ENCODE data around the gene PI4KB.

Gene PI4KB

DNA sequence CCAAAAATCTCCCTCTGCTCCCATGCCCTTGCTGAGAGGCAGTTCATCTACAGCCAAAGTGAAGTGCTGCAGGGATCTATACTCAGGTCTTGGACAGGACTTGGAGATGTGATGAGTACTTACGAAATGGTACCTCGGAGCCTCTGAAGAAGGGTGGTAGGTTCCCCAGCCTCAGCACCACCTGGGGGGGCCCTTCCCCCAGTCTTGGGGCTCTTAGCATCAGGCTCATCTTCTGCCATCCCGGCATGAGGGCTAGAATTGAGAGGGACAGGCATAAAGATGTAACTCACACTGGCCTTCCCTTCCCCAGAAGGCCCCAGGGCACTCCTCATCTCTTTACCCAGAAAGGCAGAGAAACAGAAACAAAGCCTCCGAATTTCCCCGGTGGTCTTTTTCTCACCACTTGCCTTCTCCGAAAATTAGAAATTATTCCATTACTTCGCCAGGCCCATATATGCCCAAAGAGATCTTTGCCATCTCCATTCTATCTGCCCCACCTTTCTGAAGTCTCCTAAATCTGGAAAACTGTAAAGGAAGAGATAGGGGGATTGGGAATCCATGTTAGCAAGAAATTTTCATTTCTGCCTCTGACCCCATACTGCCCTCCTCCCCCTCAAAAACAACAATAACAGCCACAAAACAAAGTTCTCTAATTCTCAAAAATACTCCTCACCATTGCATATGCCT lies 19.0 kb upstream of the PI4KB start:
- no peak for DNase-seq

DNA sequence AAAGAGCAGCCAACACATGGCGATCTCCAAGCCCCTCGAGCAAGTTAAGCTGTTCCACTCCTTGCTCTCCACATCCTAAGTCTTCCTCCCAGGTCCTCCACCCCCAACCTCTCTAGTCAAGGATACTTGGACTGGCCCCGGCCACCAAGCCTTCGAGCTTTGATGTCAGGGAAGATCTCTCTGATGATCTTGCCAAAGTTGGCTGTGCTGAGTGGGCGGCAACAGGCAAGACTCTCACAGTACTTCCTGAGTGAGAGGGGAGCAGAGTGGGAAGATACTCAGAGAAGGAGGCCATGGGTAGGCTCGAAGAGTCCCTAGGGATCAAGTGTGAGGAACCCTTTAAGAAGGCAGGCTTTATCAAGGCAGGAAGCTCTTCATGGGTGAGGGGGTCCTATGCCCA lies 17.1 kb upstream of the PI4KB start:
- DNase-seq: no peak

DNA sequence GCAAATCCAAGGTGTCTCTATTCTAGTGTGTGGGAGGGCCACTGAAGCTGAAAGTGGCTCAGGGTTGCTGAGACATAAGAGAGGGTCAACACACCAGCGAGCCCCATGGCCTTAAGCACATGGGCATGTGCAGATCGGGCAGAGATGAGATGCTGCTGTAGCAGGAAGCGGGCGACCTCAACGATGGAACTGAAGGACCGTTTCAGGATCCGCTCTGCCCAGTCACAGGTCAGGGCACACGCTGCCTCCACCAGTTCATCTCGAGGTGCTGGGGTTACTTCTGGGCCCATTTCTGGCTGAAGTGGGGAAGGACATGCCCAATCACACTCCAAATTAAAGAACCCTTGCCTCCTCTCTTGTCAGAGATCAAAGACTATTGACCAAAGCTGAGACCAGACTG lies 16.4 kb upstream of the PI4KB start:
- DNase-seq: no peak

DNA sequence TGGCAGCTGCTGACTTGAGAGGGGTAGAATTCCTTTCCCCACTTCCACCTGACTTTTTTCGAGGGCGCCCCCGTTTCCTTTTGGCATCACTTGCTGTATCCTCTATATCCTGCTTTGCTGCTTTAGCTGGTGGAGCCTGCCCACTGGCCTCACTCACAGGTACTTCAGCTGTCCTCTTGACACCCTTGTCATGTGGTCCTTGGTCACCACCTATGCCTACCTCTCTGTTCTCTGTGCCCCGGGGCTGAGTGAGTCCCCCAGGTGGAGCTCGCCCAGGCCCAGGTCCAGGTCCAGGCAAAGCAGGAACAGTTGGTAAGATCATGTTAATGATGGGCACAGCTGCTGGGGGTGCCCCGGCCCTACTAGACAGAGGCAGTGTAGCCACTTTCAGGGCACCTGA lies 15.4 kb upstream of the PI4KB start:
- DNase-seq: no peak

DNA sequence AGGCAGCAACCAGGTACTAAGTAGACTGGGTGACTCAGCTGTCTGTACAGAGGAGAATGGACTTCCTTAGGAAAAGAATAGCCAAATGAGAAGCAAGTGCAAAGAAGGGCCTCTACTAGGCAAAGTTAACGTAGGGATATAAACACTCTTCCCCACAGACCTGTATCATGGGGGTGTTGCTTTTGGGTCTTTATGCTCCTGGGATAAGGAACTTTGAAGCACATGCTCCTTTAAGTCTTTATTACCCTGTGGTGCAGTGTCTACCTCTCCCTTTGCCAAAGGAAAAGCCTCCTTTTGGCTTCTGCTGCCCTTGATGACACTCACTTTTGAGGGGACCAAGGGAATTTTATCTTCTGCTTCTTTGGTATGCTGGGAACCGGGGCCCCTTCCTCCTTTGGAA lies 14.8 kb upstream of the PI4KB start:
- no peak for DNase-seq

DNA sequence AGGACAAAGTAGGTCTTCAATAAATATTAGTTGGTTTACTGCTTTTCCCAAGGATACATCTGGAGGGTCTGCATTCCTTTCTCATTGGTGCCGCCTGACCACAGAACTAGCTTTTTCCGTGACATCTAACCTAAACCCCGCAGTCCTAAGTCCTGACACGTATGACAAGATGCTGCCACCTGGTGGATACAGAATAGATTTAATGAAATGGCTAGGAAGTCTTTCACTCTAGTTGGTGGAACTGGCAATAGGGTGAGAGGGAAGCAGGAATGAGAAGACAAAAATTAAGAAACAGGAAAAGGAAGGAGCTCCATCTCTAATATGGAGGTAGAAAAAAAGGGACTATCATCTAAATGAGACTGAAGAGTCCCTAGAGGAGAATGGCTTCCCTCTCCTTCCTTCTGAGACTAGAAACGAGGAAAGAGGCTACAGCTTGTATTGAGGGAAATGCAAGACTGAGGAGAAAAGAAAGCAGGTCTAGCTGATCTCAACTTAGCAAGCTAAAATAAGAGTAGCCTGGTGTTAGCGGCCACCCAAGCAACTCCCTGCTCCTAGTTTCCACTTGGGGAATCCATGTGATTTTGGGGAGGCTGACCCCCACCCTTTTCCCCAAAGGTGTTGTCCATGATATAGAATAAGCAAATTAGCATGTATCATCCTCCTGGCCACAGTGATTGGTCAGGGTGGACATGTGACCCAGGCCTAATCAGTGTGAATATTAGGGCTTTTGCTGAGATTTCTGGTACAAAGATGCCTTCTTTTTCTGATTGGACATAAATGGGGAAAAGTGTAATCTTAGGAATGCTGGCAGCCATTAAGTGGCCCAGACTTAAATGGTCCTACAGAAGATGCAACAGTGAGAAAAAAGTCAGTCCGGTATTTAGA lies 13.9 kb upstream of the PI4KB start:
- DNase-seq: peak; percentile 91

DNA sequence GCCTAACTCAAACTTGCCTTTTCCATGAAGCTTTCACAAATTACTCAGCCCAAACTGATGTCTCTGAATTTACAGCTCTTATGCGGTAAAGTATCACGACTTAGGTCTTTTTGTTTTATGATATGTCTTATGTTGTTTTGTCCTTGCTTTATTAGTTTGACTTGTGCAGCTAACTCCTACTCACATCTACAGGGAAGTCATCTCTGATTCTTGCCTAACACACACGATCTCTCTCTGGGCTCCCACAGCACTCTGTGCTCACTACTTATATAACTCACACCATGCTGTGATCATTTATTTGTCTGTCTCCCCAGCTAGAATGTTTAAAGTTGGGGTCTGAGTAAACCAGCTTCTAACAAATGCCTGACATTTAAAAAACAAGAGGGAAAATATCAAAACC lies 9.3 kb upstream of the PI4KB start:
- DNase-seq: no peak

DNA sequence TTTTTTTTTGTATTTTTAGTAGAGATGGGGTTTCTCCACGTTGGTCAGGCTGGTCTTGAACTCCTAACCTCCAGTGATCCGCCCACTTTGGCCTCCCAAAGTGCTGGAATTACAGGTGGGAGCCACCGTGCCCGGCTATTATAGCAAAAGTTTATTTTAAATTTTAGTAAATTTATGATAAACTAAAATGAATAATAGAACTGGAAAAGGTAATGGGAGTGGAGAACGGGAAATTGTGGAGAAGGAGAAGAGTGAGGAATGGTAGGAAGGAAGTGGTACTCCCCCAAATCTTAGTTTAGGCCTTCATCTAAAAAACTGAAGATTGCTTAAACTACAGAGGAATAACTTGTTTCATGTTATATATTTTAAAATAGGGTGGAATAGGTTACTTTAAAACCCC lies 7.6 kb upstream of the PI4KB start:
- no peak for DNase-seq

DNA sequence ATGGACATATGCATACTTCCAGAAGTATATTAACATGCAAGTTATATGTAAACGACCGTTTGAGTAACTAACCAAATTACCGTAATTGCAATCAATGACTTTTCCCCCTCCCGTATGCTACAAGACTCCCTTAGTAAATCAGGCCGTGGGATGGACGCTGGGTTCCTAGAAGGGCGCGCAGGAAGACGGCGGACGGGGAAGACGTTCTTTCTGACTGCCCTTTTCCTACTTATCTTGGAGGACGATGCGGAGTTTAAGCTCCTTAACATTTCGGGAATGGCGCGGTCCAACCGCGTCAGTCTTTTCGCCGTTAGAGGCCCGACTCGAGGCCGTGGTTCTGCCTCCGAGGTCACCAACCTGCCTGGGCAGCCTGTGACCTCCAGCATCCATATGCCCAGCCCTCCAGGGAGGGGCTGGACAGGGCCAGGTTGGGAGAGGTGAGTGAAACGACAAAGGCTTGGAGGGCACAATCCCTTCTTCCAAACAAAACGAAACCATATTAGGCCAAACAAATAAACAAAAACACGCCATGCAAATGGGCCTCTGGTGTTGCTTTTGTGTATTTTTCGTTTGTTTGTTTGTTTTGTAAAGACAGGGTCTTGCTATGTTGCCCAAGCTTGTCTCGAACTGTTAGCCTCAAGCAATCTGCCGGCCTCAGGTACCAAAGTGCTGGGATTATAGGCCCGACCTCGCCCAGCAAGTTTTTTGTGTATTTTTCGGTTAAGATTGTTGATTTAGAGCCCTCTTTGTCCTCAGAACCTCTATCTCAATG lies 873 bp upstream of the PI4KB start:
- DNase-seq: no peak

DNA sequence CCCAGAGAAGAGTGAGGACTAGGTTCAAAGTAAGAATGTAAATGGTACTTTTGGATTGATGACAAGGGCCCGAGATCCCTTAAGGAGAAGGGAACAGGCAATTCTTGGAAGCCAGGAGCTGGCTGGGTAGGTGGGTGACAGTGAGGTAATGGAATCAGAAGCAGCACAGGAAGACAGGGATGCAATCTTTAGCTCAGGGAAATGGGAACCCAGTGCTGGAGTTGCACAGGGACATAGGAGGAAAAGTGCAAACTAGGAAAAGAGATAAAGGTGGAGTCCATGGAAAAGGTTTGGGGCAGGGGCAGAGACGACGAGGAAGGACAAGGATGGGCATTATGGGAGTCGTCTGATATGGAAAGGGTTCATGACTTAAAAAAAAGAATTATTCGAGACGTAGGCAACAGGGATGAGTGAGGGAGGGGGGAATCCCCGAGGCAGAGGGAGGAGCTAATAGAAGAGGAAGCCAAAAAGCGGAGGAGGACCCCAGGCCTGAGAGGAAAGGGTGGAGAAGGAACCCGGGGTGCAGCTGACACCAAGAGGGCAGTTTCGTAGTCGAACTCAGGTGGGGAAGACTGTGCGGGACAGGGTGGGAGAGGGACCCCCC lies 495 bp downstream of the PI4KB start:
- DNase-seq: no peak

DNA sequence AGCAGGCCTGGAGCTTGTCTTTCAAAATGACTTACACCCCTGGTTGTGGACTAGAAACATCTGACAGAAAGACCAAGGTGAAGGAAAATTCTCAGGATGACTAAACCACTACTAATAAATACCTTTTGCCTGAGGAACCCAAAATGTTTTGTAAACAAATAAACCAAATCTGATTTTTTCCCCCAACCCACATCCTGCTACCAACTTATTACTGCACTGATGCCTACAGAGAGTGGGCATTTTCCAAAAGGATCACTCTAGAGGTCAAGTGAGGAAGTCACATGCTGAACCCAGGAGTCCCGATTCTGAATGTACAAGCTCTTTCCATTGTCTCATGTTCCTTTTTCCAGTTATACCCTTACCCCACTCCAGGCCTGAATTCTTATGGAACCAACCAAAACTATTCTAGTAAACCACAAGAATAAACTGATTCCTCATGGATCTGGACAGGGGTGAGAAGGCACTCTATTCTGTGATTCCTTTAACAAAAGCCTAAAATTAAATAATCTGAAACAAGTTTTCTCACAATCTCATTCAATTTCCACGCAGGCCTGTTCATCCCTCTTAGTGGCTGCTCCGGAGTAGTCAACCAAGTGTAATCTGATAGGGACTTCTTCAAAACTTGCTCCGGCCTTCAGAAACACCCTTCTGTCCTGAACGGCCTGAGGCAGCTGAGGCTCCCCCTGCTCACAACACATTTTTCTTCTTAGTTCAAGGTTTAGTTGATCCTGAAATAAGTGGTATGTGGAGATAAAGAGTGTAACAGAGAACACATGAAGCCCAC lies 1.4 kb downstream of the PI4KB start:
- no peak for DNase-seq

DNA sequence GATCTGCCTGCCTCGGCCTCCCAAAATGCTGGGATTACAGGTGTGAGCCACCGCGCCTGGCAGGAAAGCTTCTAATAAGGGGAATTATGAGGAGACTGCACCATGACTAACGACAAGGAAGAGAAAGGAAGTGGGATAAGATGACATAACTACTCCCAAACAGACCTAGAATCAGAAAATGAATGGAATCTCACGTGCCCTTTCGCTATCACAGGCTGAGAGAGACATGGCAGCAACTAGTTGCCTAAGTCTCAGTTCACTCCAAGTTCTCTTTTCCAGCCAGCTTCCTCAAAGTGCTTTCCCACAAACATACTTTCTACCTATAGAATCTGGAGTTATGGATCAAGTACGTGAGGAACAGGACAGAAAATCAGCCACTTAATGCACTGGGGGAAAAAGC lies 2.0 kb downstream of the PI4KB start:
- DNase-seq: no peak

DNA sequence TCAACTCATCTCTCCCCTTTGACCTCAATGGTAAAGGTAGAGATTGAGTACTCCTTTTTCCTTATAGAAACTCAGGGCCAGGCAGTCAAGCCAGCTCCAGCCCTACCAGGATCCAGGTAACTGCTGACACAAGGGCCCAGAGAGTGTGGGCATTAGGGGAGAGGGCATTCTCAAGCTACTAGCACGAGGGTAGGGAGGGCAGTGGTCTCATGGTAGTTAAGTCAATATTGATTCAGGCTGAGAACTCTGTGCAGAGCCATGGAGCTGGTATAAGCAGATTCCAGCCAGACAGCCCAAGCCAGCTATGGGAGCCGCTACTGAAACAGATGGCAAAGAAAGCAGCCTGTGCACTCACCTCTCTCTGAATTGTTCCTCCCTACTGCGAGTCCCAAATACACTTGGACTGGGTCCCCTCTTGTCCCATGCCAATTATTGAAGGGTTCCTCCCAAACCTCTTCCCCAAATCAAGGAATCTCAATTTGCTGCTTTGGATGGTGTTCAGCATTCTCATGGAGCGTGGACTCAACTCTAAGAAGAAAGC lies 2.8 kb downstream of the PI4KB start:
- no peak for DNase-seq

DNA sequence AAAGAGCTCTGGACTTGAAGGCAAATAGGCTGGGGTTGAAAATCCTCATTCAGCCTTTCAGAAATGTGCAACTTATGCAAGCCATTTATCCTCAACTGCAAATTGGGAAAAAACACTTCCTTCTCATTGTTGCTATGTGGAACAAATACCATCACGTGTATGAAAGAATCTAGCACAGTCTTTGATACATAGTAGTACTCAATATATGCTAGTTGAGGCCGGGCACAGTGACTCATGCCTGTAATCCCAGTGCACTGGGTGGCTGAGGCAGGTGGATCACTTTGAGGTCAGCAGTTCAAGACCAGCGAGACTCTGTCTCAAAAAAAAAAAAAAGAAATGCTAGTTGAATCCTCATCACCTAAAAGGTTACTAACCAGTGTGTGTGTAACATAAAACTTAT lies 8.2 kb downstream of the PI4KB start:
- DNase-seq: no peak

DNA sequence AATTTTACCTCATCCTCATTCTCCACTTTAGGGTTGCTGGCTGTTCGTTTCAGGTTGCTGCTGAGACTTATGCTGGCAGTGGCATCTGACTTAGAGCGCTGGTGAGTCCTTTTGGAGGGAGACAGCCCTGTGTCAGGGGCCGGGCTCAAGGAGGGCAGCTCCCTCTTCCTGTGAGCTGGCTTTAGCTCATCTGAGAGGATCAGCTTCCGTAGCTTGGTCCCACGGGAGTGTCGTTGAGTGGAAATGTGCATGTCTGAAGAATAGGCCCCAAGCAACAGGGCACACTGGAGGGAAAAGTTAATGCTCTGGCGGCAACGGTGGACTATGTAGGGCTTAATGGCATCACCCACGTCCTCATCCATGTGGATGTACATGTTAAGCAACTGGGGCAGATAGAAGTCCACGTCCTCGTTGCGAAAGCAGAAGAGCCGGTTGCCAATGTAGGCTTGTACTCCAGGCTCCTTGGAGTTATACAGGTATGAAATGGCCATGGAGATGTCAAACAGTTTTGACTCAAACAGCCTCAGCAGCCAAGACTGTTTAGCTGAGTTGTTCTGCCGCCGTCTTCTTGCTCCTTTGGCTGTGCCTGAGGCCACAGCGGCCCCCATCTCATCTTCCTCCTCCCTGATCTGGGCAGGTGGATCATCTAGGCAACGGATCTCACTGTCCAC lies 11.5 kb downstream of the PI4KB start:
- no peak for DNase-seq

DNA sequence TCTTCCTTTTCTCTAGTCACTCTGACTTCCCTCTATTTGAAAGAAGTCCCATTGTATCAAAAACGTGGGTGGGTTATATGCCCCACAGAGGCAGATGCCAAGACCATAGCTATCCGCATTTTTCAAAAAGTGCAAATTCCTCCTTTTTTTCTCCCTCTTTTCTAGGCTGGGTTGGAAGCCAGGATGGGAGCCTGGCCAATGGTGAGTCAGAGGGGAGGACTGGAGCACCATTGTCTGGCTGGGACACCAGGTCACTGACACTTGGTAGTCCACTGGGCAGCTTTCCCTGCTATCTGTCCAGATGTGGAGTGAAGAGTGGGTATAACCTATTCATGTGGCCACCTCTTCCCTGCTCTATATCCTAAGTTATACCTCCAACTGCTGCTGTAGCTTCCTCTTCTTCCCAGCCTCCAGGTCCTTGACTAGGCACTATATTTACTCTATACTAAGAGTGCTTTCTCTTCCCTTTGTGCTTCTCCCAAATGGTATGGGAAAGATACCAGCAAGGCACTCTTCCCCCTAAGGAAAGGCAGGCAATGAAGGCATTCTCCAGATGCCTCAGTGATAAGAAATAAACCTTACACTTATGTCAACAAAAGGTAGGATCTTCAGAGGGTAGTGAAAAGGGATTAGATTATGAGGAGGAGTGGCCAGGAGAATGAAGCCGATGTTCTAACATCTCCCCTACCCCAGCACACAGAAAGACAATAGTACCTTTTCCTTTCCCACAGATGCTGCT lies 12.9 kb downstream of the PI4KB start:
- peak; percentile 42 for DNase-seq

DNA sequence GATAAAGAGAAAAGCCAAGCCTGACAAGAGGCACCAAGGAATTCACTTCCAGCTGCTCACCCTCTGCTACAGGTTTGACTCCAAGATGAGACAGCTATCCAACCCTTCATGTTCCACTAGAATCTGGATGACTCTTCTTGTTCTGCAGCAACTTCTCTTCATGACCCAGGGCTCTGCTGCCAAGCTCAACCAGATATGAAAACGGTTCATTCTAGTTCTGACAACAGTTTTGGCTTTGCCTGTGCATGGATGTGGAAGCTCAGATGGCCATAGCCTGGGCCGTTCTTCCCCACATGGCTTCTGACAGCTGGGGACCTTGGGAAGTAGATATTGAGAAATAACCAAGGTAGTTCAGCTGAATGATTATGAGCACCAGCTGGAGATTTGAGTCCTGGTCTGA lies 13.7 kb downstream of the PI4KB start:
- no peak for DNase-seq

DNA sequence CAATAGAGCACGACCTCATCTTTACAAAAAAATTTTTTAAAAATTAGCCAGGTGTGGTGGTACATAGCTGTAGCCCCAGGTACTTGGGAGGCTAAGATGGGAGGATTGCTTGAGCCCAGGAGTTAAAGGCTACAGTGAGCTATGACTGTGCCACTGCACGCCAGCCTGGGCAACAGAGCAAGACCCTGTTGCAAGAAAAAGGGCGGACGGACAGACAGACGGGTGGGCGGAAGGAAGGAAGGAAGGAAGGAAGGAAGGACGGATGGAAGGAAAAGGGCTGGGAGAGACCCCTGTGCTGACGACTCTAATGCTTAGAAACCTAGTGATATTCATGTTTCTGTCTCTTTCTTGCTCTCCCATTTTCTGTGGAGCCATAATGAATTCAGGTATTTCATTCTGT lies 14.4 kb downstream of the PI4KB start:
- DNase-seq: no peak

DNA sequence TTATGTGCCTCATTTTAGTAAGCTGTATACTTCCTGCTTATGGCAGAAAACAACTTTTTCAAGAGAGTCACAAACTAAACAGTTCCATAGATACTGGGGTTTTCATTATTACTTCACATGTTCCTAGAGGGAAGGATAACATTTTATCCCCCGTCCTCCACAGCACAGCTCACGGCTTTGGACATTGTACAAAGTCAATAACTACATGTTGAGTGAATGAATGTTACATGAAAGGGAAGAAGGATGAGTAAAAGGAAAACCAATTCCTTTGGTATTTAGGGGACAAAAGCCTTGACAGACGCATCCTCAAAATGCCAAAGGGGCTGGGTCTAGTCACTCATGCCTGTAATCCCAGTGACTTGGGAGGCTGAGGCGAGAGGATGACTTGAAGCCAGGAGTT lies 14.8 kb downstream of the PI4KB start:
- no peak for DNase-seq

DNA sequence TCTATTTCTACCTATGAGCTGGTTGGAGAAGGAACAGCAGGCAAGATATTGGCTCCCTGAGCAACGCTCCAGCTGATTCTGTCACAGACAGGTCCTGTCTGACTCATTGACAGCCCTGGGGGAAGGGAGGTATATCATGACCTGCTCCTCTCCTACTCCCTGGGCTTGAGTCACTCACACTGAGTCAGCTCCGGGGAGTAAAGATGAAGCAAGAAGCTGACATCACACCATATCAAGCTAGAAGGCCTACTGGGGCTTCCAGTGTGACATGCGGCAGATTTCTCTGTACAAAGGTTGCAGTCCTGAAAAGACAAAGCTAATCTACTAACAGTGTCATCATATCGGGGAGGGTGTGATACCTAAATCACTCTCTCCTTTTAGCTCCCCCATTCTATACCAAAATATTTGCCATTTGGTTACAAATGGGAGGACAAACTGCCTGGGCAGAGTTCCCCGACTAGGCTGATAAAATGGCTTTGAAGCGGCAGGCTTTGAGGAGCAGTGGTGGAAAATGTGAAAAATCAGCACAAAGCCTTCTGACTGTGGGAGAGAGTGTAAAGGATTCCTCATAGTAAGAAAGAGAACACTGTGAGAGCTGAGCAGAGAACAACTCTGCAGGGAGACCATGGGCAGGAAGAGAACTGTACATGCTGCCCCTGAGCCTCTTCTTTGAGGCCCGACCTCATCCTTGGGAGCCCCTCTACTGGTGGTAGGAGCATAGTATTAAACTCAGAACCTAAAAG lies 15.5 kb downstream of the PI4KB start:
- peak; percentile 96 for DNase-seq
